DMS114 treated with DMSO at 0.1 percent for 48 hours (cell line): ENCODE results near the gene TTLL4.
"Not testable (repeated sequence)": the region's sequence is repeated elsewhere in the genome, so short reads cannot be mapped to it uniquely, and the experiment has no call there.

Experiments
- DNase-seq: peaks from one replicate; lab custom pipeline; 2025; ENCODE audit not compliant: unreplicated experiment; lab: John Stamatoyannopoulos, UW

TTLL4 gene

GRCh38 chr2:218743068-218743467 is 32.4 kb downstream of the TTLL4 start:
- DNase-seq = no peak

- no peak for DNase-seq
These were observed 34.0 kb downstream of the TTLL4 start for GRCh38 chr2:218744615-218745014.

GRCh38 chr2:218745160-218745558 is 34.5 kb downstream of the TTLL4 start:
- no peak for DNase-seq

- DNase-seq = no peak
These were observed 35.2 kb downstream of the TTLL4 start for GRCh38 chr2:218745559-218746469.

- no peak for DNase-seq
These were observed 35.8 kb downstream of the TTLL4 start for GRCh38 chr2:218746470-218746795.

GRCh38 chr2:218746960-218747359 is 36.3 kb downstream of the TTLL4 start:
- no peak for DNase-seq

GRCh38 chr2:218748741-218749441 is 38.3 kb downstream of the TTLL4 start:
- no peak for DNase-seq

- no peak for DNase-seq
These were observed 43.6 kb downstream of the TTLL4 start for GRCh38 chr2:218754201-218754600.

- no peak for DNase-seq
These were observed 44.1 kb downstream of the TTLL4 start for GRCh38 chr2:218754781-218755180.

GRCh38 chr2:218755198-218755566 is 44.5 kb downstream of the TTLL4 start:
- DNase-seq = no peak

GRCh38 chr2:218755567-218756404 is 45.2 kb downstream of the TTLL4 start:
- no peak for DNase-seq

- no peak for DNase-seq
These were observed 46.2 kb downstream of the TTLL4 start for GRCh38 chr2:218756599-218757377.

- no peak for DNase-seq
These were observed 51.2 kb downstream of the TTLL4 start for GRCh38 chr2:218761795-218762194.

GRCh38 chr2:218772759-218773158 is 62.1 kb downstream of the TTLL4 start:
- DNase-seq = not testable (repeated sequence)

GRCh38 chr2:218773881-218774280 is 63.2 kb downstream of the TTLL4 start:
- no peak for DNase-seq

GRCh38 chr2:218776488-218776887 is 65.9 kb downstream of the TTLL4 start:
- no peak for DNase-seq

GRCh38 chr2:218777276-218777990 is 66.8 kb downstream of the TTLL4 start:
- no peak for DNase-seq

- no peak for DNase-seq
These were observed 69.4 kb downstream of the TTLL4 start for GRCh38 chr2:218780046-218780445.

GRCh38 chr2:218780851-218781690 is 70.4 kb downstream of the TTLL4 start:
- no peak for DNase-seq
